Kidney glomerular epithelial cell (primary cell): ENCODE results near the gene PARD6B.
"Not testable (repeated sequence)": the region's sequence is repeated elsewhere in the genome, so short reads cannot be mapped to it uniquely, and the experiment has no call there.

Experiments
- DNase-seq: peaks from one replicate; lab custom pipeline; 2025; lab: John Stamatoyannopoulos, UW

The PARD6B gene

DNA sequence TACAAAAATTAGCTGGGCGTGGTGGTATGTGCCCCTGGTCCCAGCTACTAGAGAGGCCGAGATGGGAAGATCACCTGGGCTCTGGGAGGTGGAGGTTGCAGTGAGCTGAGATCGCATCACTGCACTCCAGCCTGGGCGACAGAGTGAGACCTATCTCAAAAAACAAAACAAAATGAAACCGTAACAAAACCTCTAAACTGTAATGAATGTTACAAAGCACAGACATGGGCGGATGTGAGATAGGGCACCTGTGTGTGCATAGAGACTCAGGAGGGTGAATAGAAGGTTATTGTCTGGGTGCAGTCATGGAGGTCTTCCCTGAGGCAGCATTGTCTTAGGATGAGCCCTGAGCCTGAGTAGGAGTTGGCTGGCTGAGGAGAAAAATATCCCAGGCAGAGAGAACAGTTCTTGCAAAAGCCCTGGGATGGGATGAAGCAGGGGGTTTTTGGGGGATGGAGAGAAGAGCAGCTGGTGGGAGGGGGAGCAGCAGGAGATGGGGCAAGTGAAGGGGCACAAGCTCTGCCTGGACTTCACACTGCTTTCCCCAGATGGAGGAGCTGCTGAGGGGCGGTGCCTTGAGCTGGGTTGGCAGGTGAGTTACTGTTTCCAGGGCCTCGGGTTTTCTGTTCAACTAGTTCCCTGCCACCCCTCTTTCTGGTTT lies 68.6 kb downstream of the PARD6B start:
- no peak for DNase-seq

DNA sequence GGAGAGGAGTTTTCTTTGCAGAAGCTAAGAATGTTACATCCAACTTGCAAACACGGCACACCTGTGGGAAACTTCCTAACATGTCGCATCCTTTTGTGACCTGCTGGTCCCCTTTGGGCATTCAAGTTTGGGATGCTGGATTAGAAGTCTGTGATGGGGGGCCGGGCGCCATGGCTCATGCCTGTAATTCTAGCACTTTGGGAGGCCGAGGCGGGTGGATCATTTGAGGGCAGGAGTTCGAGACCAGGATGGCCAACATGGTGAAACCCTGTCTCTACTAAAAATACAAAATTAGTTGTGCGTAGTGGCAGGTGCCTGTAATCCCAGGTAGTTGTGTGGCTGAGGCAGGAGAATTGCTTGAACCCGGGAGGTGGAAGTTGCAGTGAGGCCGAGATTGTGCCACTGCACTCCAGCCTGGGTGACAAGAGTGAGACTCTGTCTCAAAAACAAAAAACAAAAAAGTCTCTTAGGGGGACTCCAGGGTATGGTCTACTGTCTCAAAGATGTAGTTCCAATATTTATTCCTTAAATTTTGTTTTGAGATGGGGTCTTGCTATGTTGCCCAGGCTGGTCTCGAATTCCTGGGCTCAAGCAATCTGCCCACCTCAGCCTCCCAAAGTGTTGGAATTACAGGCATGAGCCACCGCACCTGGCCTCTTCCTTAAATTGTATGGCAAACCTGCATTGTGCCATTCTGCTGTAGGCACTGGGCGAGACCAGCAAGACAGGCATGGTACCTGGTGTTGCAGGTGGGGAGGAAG lies 69.8 kb downstream of the PARD6B start:
- DNase-seq, result not testable (repeated sequence)

DNA sequence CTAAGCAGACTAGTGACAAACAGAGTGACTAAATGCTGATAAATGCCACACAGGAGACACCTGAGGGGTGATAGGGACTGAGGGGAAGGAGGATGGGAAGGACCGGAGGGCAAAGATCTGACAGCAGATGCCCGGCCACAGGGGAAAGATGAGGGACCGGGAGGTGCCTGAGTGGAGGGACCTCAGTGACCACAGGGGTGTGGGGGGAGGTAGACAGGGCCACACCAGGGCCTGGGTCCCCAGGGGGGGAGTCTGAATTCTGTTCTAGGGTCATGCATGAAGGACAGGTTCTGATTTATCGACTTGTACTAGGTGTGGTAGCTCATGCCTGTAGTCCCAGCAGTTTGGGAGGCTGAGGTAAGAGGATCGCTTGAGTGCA lies 70.4 kb downstream of the PARD6B start:
- DNase-seq, result no peak

DNA sequence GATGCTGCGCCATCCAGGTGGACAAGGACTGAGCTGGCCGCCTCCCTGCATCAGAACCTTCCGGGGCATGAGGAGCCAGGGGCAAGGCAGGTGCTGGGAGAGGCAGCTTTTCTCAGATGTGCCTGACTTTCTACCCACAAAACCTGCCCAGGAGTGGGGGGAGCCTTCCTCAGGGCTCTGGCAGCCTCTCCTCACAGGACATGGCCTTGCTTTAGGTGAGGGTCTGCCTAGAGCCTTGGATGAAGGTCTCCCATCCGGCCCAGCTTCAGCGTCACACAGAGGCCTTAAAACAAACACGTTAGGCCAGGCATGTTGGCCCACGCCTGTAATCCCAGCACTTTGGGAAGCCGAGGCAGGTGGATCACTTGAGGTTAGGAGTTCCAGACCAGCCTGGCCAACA lies 70.9 kb downstream of the PARD6B start:
- DNase-seq, result no peak

DNA sequence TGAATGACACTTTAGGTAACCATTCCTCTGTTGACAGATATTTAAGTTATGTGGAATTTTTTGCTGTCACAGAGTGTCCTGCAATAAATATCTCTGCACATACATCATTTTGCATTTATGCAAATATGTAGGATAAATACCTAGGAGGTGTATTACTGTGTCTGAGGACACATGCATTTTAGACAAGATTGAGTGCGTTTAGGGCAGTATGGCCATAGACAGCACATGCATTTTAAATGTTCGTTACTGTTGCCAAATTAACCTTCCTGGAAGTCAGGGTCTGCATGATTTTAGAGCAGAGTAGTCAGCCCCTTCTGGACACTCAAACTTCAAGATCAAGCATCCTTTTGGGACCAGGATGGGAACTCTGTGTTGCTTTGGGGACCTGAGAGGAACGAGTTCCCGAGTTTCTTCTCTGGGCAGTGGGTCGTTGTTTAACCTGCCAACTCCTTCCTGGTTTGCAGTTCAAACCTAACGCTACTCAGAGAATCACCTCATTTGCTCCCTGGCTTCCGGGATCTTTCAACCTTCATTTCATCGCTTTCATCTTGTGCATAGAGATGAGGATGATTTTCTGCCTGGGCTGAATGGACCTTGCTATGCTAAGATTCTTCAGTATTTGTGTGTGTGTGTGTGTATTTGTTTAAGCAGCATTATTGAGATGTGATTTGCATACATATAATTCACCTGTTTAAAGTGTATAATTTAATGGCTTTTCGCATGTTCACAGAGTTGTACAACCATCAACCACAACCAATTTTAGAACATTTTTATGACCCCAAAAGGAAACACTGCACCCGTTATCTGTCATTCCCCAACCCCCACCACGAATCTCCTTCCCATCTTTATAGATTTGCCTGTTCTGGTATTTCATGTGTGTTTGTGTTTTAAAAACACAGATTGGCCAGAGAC lies 73.3 kb downstream of the PARD6B start:
- no peak for DNase-seq

DNA sequence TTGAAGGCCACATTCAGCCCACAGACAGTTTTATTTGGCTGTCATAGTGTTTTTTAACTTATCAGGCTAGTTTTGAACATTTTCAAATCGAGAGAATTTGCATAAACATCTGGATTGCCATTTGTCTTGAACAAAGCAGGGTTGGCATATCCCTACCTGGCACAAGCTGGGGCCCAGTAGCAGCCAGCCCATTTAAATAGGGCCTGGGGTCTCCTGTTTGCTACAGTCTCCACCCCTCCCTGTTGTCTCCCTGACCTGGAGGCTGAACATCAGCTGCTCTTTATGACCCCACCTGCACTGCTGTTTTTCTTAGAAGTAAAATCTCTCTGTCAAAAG lies 73.9 kb downstream of the PARD6B start:
- no peak for DNase-seq

DNA sequence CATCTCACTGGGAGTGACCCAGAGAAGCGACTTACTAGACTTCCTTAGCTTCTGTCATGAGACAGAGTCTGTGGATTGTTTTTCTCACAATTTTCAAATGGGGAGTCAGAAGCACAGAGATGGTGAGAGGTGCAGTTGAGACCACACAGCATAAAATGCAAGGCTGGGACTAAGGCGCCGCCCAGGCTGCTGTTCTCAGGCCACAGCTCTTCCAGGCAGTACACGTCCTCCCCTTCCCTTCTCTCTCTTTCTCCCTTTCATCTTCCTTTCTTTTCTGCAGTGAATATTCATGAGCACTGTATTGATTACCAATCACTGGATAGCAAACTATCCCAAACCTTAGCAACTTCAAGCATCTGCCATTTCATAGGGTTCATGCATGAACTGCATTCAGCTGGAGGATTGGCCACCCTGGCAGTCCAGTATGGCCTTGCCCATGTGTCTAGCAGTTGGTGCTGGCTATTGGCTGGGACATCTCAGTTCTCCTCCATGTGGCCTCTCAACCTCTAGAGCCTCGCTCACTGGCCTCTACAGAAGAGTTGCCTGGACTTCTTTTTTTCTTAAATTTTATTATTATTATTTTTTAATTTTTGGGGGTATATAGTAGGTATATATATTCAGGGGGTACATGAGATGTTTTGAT lies 74.9 kb downstream of the PARD6B start:
- DNase-seq, result no peak
